Suprapubic skin (tissue), 3 donors: Measurements from ENCODE around the gene PLB1.

ENCODE experiments used
- CTCF ChIP-seq, 2 donors: fragments of 200-600 bp in 1 of 2; fragments of 450-650 bp in 1 of 2; sonication (generic) in 1 of 2; IDR thresholded peaks; one replicate each; pipeline ENCODE4 v1.5.1; 2016 to 2019; ENCODE audit warnings: antibody characterized with exemption in 2 of 2, mild to moderate bottlenecking in 1 of 2, moderate library complexity in 1 of 2
- POLR2A ChIP-seq, 2 donors: fragments of 450-650 bp; IDR thresholded peaks; one replicate each; pipeline ENCODE4 v1.6.1; 2017; ENCODE audit warnings: antibody characterized with exemption in 2 of 2, mild to moderate bottlenecking in 2 of 2, moderate library complexity in 2 of 2

- TF ChIP-seq CTCF (IDR thresholded peaks at IDR 0.05) (no peak), POLR2A (IDR thresholded peaks at IDR 0.05) (no peak)
These were observed 187.3 kb downstream of the PLB1 start for GRCh38 chr2:28683100-28683706.
